A549 (cell line): ENCODE measurements around the gene PRR35. TPM values are rescaled to one million over a fixed set of nuclear protein-coding genes. Genes with fewer than 3 reads are reported as not detected.

Source experiments
- ATAC-seq, 2 experiments: fragments of 200-7000 bp in 1 of 2; fragments of >200 bp in 1 of 2; cut with Nextera tagmentation in 1 of 2; cut with Tn5 transposase in 1 of 2; 3 replicates each; pipeline versions ENCODE4 v1.8.0 to v1.9.1; 2018 to 2020; ENCODE audit warnings: mild to moderate bottlenecking in 1 of 2, moderate library complexity in 1 of 2
- CTCF ChIA-PET: fragments of 300-600 bp; sonication (Branson Sonifier 250); formaldehyde crosslinking; extraction: SDS; loops from one replicate; lab custom pipeline; 2021; ENCODE audit warnings: antibody characterized with exemption, inconsistent platforms; lab: Yijun Ruan, JAX
- POLR2A ChIA-PET: fragments of 350-600 bp; formaldehyde crosslinking; extraction: SDS; loops from one replicate; lab custom pipeline; 2021; ENCODE audit warnings: antibody characterized with exemption, inconsistent platforms; lab: Yijun Ruan, JAX
- DNase-seq, 2 experiments: peaks; one replicate each; pipeline versions ENCODE4 v3.0.0 to v3.0.0-alpha.2; 2011 to 2016; ENCODE audit warnings: low read depth in 1 of 2, low spot score in 1 of 2
- FAIRE-seq: peaks from 2 replicates; lab custom pipeline; 2011; peaks lifted over from hg19 to GRCh38; lab: Jason Lieb, UNC
- H3K27ac ChIP-seq, 2 experiments: fragments of >200 bp; sonication (Bioruptor Twin); formaldehyde crosslinking; 3 replicates each; pipeline ENCODE4 v1.5.1; 2016 to 2017
- H3K4me1 ChIP-seq: fragments of >200 bp; sonication (Bioruptor Twin); formaldehyde crosslinking; 3 replicates; pipeline ENCODE4 v1.6.1; 2016
- H3K4me2 ChIP-seq: fragments of >200 bp; sonication (Bioruptor Twin); formaldehyde crosslinking; 3 replicates; pipeline ENCODE4 v1.6.1; 2016
- H3K4me3 ChIP-seq: fragments of >200 bp; sonication (Bioruptor Twin); formaldehyde crosslinking; 3 replicates; pipeline ENCODE4 v1.5.1; 2016
- H3K9me3 ChIP-seq: fragments of >200 bp; sonication (Bioruptor Twin); formaldehyde crosslinking; 3 replicates; pipeline ENCODE4 v1.6.1; 2016
- BCL3 ChIP-seq: fragments of >200 bp; sonication (Bioruptor Twin); formaldehyde crosslinking; IDR thresholded peaks from 3 replicates; pipeline ENCODE4 v1.6.1; 2016
- CEBPB ChIP-seq, 2 experiments: fragments of >200 bp in 1 of 2; sonication (Bioruptor Twin) in 1 of 2; formaldehyde crosslinking in 1 of 2; IDR thresholded peaks; 2 replicates each; pipeline ENCODE4 v1.6.1; 2012 to 2016
- CHD4 ChIP-seq: fragments of 200-600 bp; sonication (generic); IDR thresholded peaks from 2 replicates; pipeline ENCODE4 v1.6.1; 2016; ENCODE audit warnings: antibody characterized with exemption, mild to moderate bottlenecking, borderline replicate concordance
- CTCF ChIP-seq: fragments of >200 bp; sonication (Bioruptor Twin); formaldehyde crosslinking; IDR thresholded peaks from 3 replicates; pipeline ENCODE4 v1.5.1; 2016
- EHF ChIP-seq: fragments of 250-450 bp; sonication (Bioruptor Pico); IDR thresholded peaks from 2 replicates; pipeline ENCODE4 v1.5.0; 2020; ENCODE audit warnings: mild to moderate bottlenecking
- EHMT2 ChIP-seq: fragments of 200-600 bp; sonication (generic); IDR thresholded peaks from 2 replicates; pipeline ENCODE4 v1.6.1; 2016; ENCODE audit warnings: antibody characterized with exemption, low read depth, mild to moderate bottlenecking, moderate library complexity
- ELK1 ChIP-seq: fragments of 150-350 bp; IDR thresholded peaks from 2 replicates; pipeline ENCODE4 v1.6.1; 2014; ENCODE audit warnings: low read depth, mild to moderate bottlenecking, low read length
- FOXS1 ChIP-seq: fragments of 250-450 bp; sonication (Bioruptor Pico); IDR thresholded peaks from 2 replicates; pipeline ENCODE4 v1.5.0; 2020; ENCODE audit warnings: mild to moderate bottlenecking, moderate library complexity
- HDAC2 ChIP-seq: fragments of 200-600 bp; sonication (generic); IDR thresholded peaks from 2 replicates; pipeline ENCODE4 v1.6.1; 2016
- HEYL ChIP-seq: fragments of 250-450 bp; sonication (Bioruptor Pico); IDR thresholded peaks from 2 replicates; pipeline ENCODE4 v1.8.0; 2021; ENCODE audit warnings: mild to moderate bottlenecking, moderate library complexity
- HOXB13 ChIP-seq: fragments of 250-450 bp; sonication (Bioruptor Pico); IDR thresholded peaks from 2 replicates; pipeline ENCODE4 v1.5.0; 2020; ENCODE audit warnings: low read depth, mild to moderate bottlenecking, moderate library complexity
- JUN ChIP-seq, 2 experiments: fragments of >200 bp; sonication (Bioruptor Twin); formaldehyde crosslinking; IDR thresholded peaks; 2 replicates in 1 of 2; 3 replicates in 1 of 2; pipeline ENCODE4 v1.6.1; 2016 to 2017
- JUNB ChIP-seq: fragments of >200 bp; sonication (Bioruptor Twin); formaldehyde crosslinking; IDR thresholded peaks from 2 replicates; pipeline ENCODE4 v1.6.1; 2016
- KDM1A ChIP-seq: fragments of 200-600 bp; sonication (generic); IDR thresholded peaks from 2 replicates; pipeline ENCODE4 v1.6.1; 2016; ENCODE audit warnings: low read depth, mild to moderate bottlenecking
- MYC ChIP-seq: IDR thresholded peaks from 2 replicates; pipeline ENCODE4 v1.6.1; 2012; ENCODE audit warnings: mild to moderate bottlenecking, inconsistent platforms, low read length, improper control_type of control experiment, borderline replicate concordance
- PHF8 ChIP-seq: fragments of 200-600 bp; sonication (generic); IDR thresholded peaks from 2 replicates; pipeline ENCODE4 v1.6.1; 2016; ENCODE audit warnings: low read depth, mild to moderate bottlenecking, antibody characterized with exemption, moderate library complexity, borderline replicate concordance
- RAD21 ChIP-seq, 2 experiments: fragments of >200 bp in 1 of 2; sonication (Bioruptor Twin) in 1 of 2; formaldehyde crosslinking in 1 of 2; IDR thresholded peaks in 1 of 2; conservative IDR thresholded peaks in 1 of 2; 2 replicates in 1 of 2; 3 replicates in 1 of 2; pipeline ENCODE4 v1.6.1; 2012 to 2018; ENCODE audit warnings: inconsistent platforms in 1 of 2
- RCOR1 ChIP-seq: fragments of 150-350 bp; IDR thresholded peaks from 2 replicates; pipeline ENCODE4 v1.6.1; 2014; ENCODE audit warnings: antibody characterized with exemption, low read length, low read depth
- SREBF2 ChIP-seq: fragments of 450-650 bp; IDR thresholded peaks from 2 replicates; pipeline ENCODE4 v1.6.1; 2014; ENCODE audit warnings: mild to moderate bottlenecking, moderate library complexity
- TFCP2L1 ChIP-seq: fragments of 250-450 bp; sonication (Bioruptor Pico); IDR thresholded peaks from 2 replicates; pipeline ENCODE4 v1.5.0; 2021; ENCODE audit warnings: mild to moderate bottlenecking
- TP53 ChIP-seq: fragments of 250-450 bp; sonication (Bioruptor Pico); IDR thresholded peaks from 2 replicates; pipeline ENCODE4 v1.5.0; 2021; ENCODE audit warnings: mild to moderate bottlenecking, moderate library complexity
- USF2 ChIP-seq: fragments of 450-650 bp; IDR thresholded peaks from 2 replicates; pipeline ENCODE4 v1.6.1; 2014; ENCODE audit warnings: antibody characterized with exemption
- WGBS: methylation state at CpG from one replicate; pipeline ENCODE4 v1.1.6; 2017; ENCODE audit errors: missing lambda C conversion rate; 5-methylcytosine and 5-hydroxymethylcytosine counted together
- polyA plus RNA-seq, 4 experiments: library from polyadenylated mRNA; depleted of rRNA in 3 of 4; stranded (reverse); fragments of >200 nt; fragmentation: RNase III in 1 of 4; extraction: RNeasy Plus Mini Kit Qiagen cat#74134 plus additional on column Dnase treatment in 1 of 4; gene quantifications; 2 replicates in 3 of 4; 3 replicates in 1 of 4; pipeline ENCODE4 v1.2.3, GENCODE V29; 2011 to 2017

Gene PRR35
- polyA plus RNA-seq, 2 of the 4 experiments (the other 2 are of a cell fraction) = 0.04 TPM

GRCh38 chr16:531494-532125 is 28.6 kb upstream of the PRR35 start (continued):
- no peak for TF ChIP-seq JUNB
- no peak for TF ChIP-seq SREBF2
- no peak for TF ChIP-seq HDAC2
- no peak for TF ChIP-seq FOXS1
- TF ChIP-seq, all 56 proteins: peak for 0

GRCh38 chr16:533391-534123 is 26.6 kb upstream of the PRR35 start:
- no peaks in the 10 kb centered on the region for H3K9me3 ChIP-seq
- H3K27ac ChIP-seq = peak overlapping the region in 1 of 2 experiments; percentile 73; a peak in 3 of 6 replicates
- FAIRE-seq = no peak
- H3K4me1 ChIP-seq = peaks cover 45% of the 10 kb centered on the region
- peak; percentile 28 to 65; a peak in 3 of 6 replicates for ATAC-seq
- no peak for DNase-seq
- no peak for TF ChIP-seq HDAC2
- TF ChIP-seq EHMT2 = no peak
- TF ChIP-seq KDM1A = no peak
- TF ChIP-seq TP53 (CRISPR knock-in tag) = no peak
- no peak overlapping the region for H3K4me3 ChIP-seq
- ChIA-PET POLR2A (interaction anchor here (1.4 kb wide), 1 partner anchor 9 kb away, joined by 4 read pairs; no protein-coding TSS in a partner anchor), CTCF (interaction anchor here (1.0 to 1.6 kb wide), 6 partner anchors 7 to 135 kb away, joined by 3 to 5 read pairs (median 4); no protein-coding TSS in a partner anchor)
- H3K4me2 ChIP-seq = peak overlapping the region; percentile 55
- whole genome bisulfite sequencing = 73% methylated on average over 19 of the region's 30 CpGs

GRCh38 chr16:534135-534534 is 26.1 kb upstream of the PRR35 start:
- Histone ChIP-seq H3K27ac (peak overlapping the region in 1 of 2 experiments; percentile 73; a peak in 3 of 6 replicates), H3K4me1 (peaks cover 42% of the 10 kb centered on the region), H3K9me3 (no peaks in the 10 kb centered on the region), H3K4me2 (peak overlapping the region; percentile 55), H3K4me3 (no peak overlapping the region)
- WGBS = 74% methylated on average over 6 of the region's 21 CpGs
- DNase-seq = no peak
- no peak; a peak in 1 of 6 replicates for ATAC-seq
- FAIRE-seq = no peak
- no peak for TF ChIP-seq USF2
- TF ChIP-seq TFCP2L1 = no peak
- TF ChIP-seq HEYL (CRISPR knock-in tag) = no peak
- TF ChIP-seq PHF8 = no peak
- POLR2A ChIA-PET = interaction anchor here (1.4 kb wide), 1 partner anchor 9 kb away, joined by 4 read pairs; no protein-coding TSS in a partner anchor
- CTCF ChIA-PET = interaction anchor here (1.0 to 1.6 kb wide), 5 partner anchors 8 to 136 kb away, joined by 3 to 5 read pairs (median 3); no protein-coding TSS in a partner anchor

- Histone ChIP-seq H3K4me1 (peaks cover 37% of the 10 kb centered on the region), H3K4me3 (no peak overlapping the region), H3K9me3 (no peaks in the 10 kb centered on the region), H3K4me2 (peak overlapping the region; percentile 73), H3K27ac (peak overlapping the region; percentile 25 to 73; a peak in 5 of 6 replicates)
- WGBS = 79% methylated on average over 24 of the region's 27 CpGs
- peak; percentile 51 to 63 for ATAC-seq
- ChIA-PET POLR2A (no interaction called here), CTCF (interaction anchor here (1.1 to 1.6 kb wide), 4 partner anchors 8 to 106 kb away, joined by 3 to 5 read pairs (median 4); no protein-coding TSS in a partner anchor)
- no peak for FAIRE-seq
- DNase-seq = no peak
- TF ChIP-seq USF2 (no peak), CHD4 (no peak), EHF (CRISPR knock-in tag) (no peak), CTCF (no peak), RCOR1 (no peak), RAD21 (conservative IDR thresholded peaks at IDR 0.05 in 1 of 2, IDR thresholded peaks at IDR 0.05 in 1 of 2) (no peak), MYC (no peak), ELK1 (no peak), JUN (IDR thresholded peaks at IDR 0.05) (no peak), HOXB13 (CRISPR knock-in tag) (no peak), BCL3 (no peak), CEBPB (IDR thresholded peaks at IDR 0.05) (no peak)
Observed at GRCh38 chr16:534856-535445, 25.2 kb upstream of the PRR35 start.
